Breast epithelium (tissue), 4 donors: Measurements from ENCODE around the gene WDR47. TPM values are rescaled to one million over a fixed set of nuclear protein-coding genes. Genes with fewer than 3 reads are reported as not detected.
A peak's percentile ranks its signal among the peaks of the same experiment; 100 is the strongest.

Experiments used
- DNase-seq, 2 donors: peaks; one replicate each; pipeline ENCODE4 v3.0.0-alpha.2; 2019; ENCODE audit warnings: low spot score in 2 of 2
- H3K27ac ChIP-seq, 2 donors: fragments of 200-600 bp; sonication (generic) in 1 of 2; one replicate each; pipeline ENCODE4 v1.5.1; 2016 to 2019; ENCODE audit warnings: mild to moderate bottlenecking in 1 of 2
- H3K27me3 ChIP-seq, 2 donors: fragments of 200-600 bp; sonication (generic) in 1 of 2; one replicate each; pipeline versions ENCODE4 v1.5.1 to v1.6.0; 2017 to 2019; ENCODE audit warnings: control low read depth in 1 of 2, mild to moderate bottlenecking in 1 of 2
- H3K36me3 ChIP-seq: fragments of 200-600 bp; one replicate; pipeline ENCODE4 v1.5.1; 2019
- H3K4me1 ChIP-seq, 2 donors: fragments of 200-600 bp; sonication (generic); one replicate each; pipeline ENCODE4 v1.5.1; 2016 to 2019; ENCODE audit warnings: control low read depth in 1 of 2
- H3K4me3 ChIP-seq, 3 donors: fragments of 200-600 bp; sonication (generic); 1 replicate in 2 of 3; 2 replicates in 1 of 3; pipeline ENCODE4 v1.5.1; 2016 to 2019; ENCODE audit warnings: mild to moderate bottlenecking in 3 of 3, moderate library complexity in 2 of 3
- H3K9me3 ChIP-seq, 2 donors: fragments of 200-600 bp; sonication (generic) in 1 of 2; one replicate each; pipeline ENCODE4 v1.5.1; 2016 to 2019; ENCODE audit warnings: control low read depth in 1 of 2
- CTCF ChIP-seq, 3 donors: fragments of 450-650 bp; IDR thresholded peaks; one replicate each; pipeline ENCODE4 v1.5.1; 2016 to 2017; ENCODE audit warnings: antibody characterized with exemption in 3 of 3, mild to moderate bottlenecking in 3 of 3, moderate library complexity in 3 of 3
- POLR2A ChIP-seq: fragments of 450-650 bp; IDR thresholded peaks from one replicate; pipeline ENCODE4 v1.6.1; 2016; ENCODE audit warnings: antibody characterized with exemption, mild to moderate bottlenecking, moderate library complexity
- POLR2AphosphoS5 ChIP-seq, 3 donors: sonication (generic); formaldehyde crosslinking; IDR thresholded peaks; one replicate each; pipeline ENCODE4 v1.6.1; 2017; ENCODE audit warnings: antibody characterized with exemption in 3 of 3
- intact Hi-C: fragments of 100-400 bp; cut with DNase I; formaldehyde crosslinking; loops from one replicate; pipeline ENCODE4 v1.15.1; 2023; ENCODE audit warnings: low total_unique reads
- total RNA-seq, 3 donors: library from RNA; depleted of rRNA; stranded (reverse); fragments of >200 nt; gene quantifications; one replicate each; pipeline ENCODE4 v1.1.0, GENCODE V29; 2016

Gene WDR47
- 10 to 100 TPM; 12.3 to 16.8 (median 13.8) TPM for total RNA-seq

- H3K4me1 ChIP-seq, result no peaks in the 10 kb centered on the region
- no peaks in the 10 kb centered on the region for H3K27me3 ChIP-seq
- H3K36me3 ChIP-seq, result no peaks in the 10 kb centered on the region
- TF ChIP-seq POLR2AphosphoS5 (IDR thresholded peaks at IDR 0.05) (peak; percentile 79 to 94 (median 86)), POLR2A (peak; percentile 58), CTCF (IDR thresholded peaks at IDR 0.05) (no peak)
- intact Hi-C loops, result no loop called here
- peak; percentile 94 for DNase-seq
- peak within 1 kb of the TSS; percentile 83 to 88 for H3K27ac ChIP-seq
- H3K9me3 ChIP-seq, result no peaks in the 10 kb centered on the region
- peak within 1 kb of the TSS; percentile 94 to 99 (median 99) for H3K4me3 ChIP-seq
Observed at GRCh38 chr1:109041621-109042468, at the start of gene WDR47. TSS of gene WDR47 (minus strand) at chr1:109042102. CDS start at chr1:109023512, 18,590 bp downstream.

GRCh38 chr1:109091078-109091838, 49.4 kb upstream of the WDR47 start:
- intact Hi-C loops, result no loop called here
- Histone ChIP-seq H3K27ac (peak overlapping the region; percentile 96 to 97), H3K4me3 (peak overlapping the region; percentile 64 to 89 (median 82)), H3K36me3 (no peaks in the 10 kb centered on the region), H3K4me1 (peaks cover 0 to 6% of the 10 kb centered on the region in 2 donors), H3K27me3 (no peaks in the 10 kb centered on the region), H3K9me3 (no peaks in the 10 kb centered on the region)
- TF ChIP-seq POLR2AphosphoS5 (IDR thresholded peaks at IDR 0.05) (no peak), POLR2A (no peak), CTCF (IDR thresholded peaks at IDR 0.05) (no peak)
- DNase-seq, result no peak

GRCh38 chr1:109090196-109091077, 48.5 kb upstream of the WDR47 start, which contains the start of gene TMEM167B:
TSS of gene TMEM167B (plus strand) at chr1:109090764. CDS start at chr1:109090873, 109 bp downstream.
- H3K36me3 ChIP-seq, result no peaks in the 10 kb centered on the region
- H3K4me3 ChIP-seq, result peak within 1 kb of the TSS; percentile 64 to 89 (median 82)
- no peaks in the 10 kb centered on the region for H3K27me3 ChIP-seq
- H3K4me1 ChIP-seq, result no peaks in the 10 kb centered on the region
- intact Hi-C loops, result no loop called here
- TF ChIP-seq POLR2AphosphoS5 (IDR thresholded peaks at IDR 0.05) (peak; percentile 76 to 97 (median 93)), CTCF (IDR thresholded peaks at IDR 0.05) (no peak), POLR2A (peak; percentile 80)
- peak within 1 kb of the TSS; percentile 96 to 97 for H3K27ac ChIP-seq
- no peaks in the 10 kb centered on the region for H3K9me3 ChIP-seq
- DNase-seq, result peak; percentile 89

GRCh38 chr1:109089242-109090015, 47.5 kb upstream of the WDR47 start:
- no peaks in the 10 kb centered on the region for H3K36me3 ChIP-seq
- peak; percentile 66 to 82 for DNase-seq
- H3K4me1 ChIP-seq, result no peaks in the 10 kb centered on the region
- H3K9me3 ChIP-seq, result no peaks in the 10 kb centered on the region
- peak in 2 of 3 donors; percentile 44 to 47 for TF ChIP-seq CTCF (IDR thresholded peaks at IDR 0.05)
- no peak for TF ChIP-seq POLR2A
- TF ChIP-seq POLR2AphosphoS5 (IDR thresholded peaks at IDR 0.05), result peak in 1 of 3 donors; percentile 52
- peak overlapping the region; percentile 64 to 89 (median 82) for H3K4me3 ChIP-seq
- intact Hi-C loops, result no loop called here
- H3K27me3 ChIP-seq, result no peaks in the 10 kb centered on the region
- peak overlapping the region; percentile 96 to 97 for H3K27ac ChIP-seq
